Endodermal cell (in vitro differentiated cells): ENCODE measurements around the gene ANO3. TPM values are rescaled to one million over a fixed set of nuclear protein-coding genes. Genes with fewer than 3 reads are reported as not detected.

Experiments
- DNase-seq: peaks from one replicate; pipeline ENCODE4 v3.0.0-alpha.2; 2017
- H3K27ac ChIP-seq: 2 replicates; pipeline ENCODE4 v1.5.1; 2013; ENCODE audit warnings: mild to moderate bottlenecking, low read depth, low read length, moderate library complexity
- H3K27me3 ChIP-seq: 2 replicates; pipeline ENCODE4 v1.6.1; 2013; ENCODE audit warnings: mild to moderate bottlenecking, low read length, moderate library complexity; ENCODE audit not compliant: insufficient read depth, control insufficient read depth, poor library complexity, severe bottlenecking
- H3K36me3 ChIP-seq: 2 replicates; pipeline ENCODE4 v1.7.0; 2013; ENCODE audit warnings: mild to moderate bottlenecking, low read length, moderate library complexity; ENCODE audit not compliant: control insufficient read depth, insufficient read depth
- H3K4me1 ChIP-seq: one replicate; pipeline ENCODE4 v1.7.0; 2013; ENCODE audit warnings: low read length; ENCODE audit not compliant: control insufficient read depth, insufficient read depth
- H3K4me3 ChIP-seq: 2 replicates; pipeline ENCODE4 v1.5.1; 2013; ENCODE audit warnings: mild to moderate bottlenecking, low read length, moderate library complexity
- H3K9ac ChIP-seq: 2 replicates; pipeline ENCODE4 v1.6.1; 2013; ENCODE audit warnings: mild to moderate bottlenecking, low read length, moderate library complexity; ENCODE audit not compliant: poor library complexity, severe bottlenecking; ENCODE audit errors: extremely low read depth
- H3K9me3 ChIP-seq: 2 replicates; pipeline ENCODE4 v1.6.1; 2013; ENCODE audit warnings: mild to moderate bottlenecking, low read length, moderate library complexity; ENCODE audit not compliant: control insufficient read depth
- H3K27ac Mint-ChIP-seq: 2 replicates; pipeline ENCODE4 v1.8.0; 2020; ENCODE audit warnings: mixed read lengths
- H3K27me3 Mint-ChIP-seq: 2 replicates; pipeline ENCODE4 v1.8.0; 2021; ENCODE audit warnings: mild to moderate bottlenecking, mixed read lengths; ENCODE audit not compliant: insufficient read depth
- H3K36me3 Mint-ChIP-seq: 2 replicates; pipeline ENCODE4 v1.8.0; 2020; ENCODE audit warnings: low read depth, mixed read lengths
- H3K4me1 Mint-ChIP-seq: 2 replicates; pipeline ENCODE4 v1.8.0; 2020; ENCODE audit warnings: mixed read lengths
- H3K4me3 Mint-ChIP-seq: 2 replicates; pipeline ENCODE4 v1.8.0; 2020; ENCODE audit warnings: mild to moderate bottlenecking, moderate library complexity, mixed read lengths
- H3K9me3 Mint-ChIP-seq: 2 replicates; pipeline ENCODE4 v1.8.0; 2020; ENCODE audit warnings: mild to moderate bottlenecking, mixed read lengths
- CTCF ChIP-seq: fragments of 200-600 bp; sonication (generic); conservative IDR thresholded peaks from 2 replicates; pipeline ENCODE4 v1.5.0; 2021; ENCODE audit warnings: antibody characterized with exemption, mild to moderate bottlenecking
- WGBS, 2 experiments: methylation state at CpG; one replicate each; pipeline versions ENCODE4 v1.1.5 to v1.1.7; 2013; ENCODE audit warnings: missing lambda C conversion rate in 2 of 2, mixed read lengths in 1 of 2; ENCODE audit not compliant: insufficient coverage in 1 of 2, insufficient read length in 1 of 2; 5-methylcytosine and 5-hydroxymethylcytosine counted together
- total RNA-seq, 2 donors: library from RNA; stranded (reverse); fragmentation: NEBNext Ultra II Directional in 1 of 2; extraction: Animal tissue kit (Norgen Biotek cat#: 25700) in 1 of 2; gene quantifications; 2 replicates in 1 of 2; 3 replicates in 1 of 2; pipeline ENCODE4 v1.2.1, GENCODE V29; 2021

The ANO3 gene
- total RNA-seq, 2 donors from 2014 or later, result not detected

GRCh38 chr11:26477396-26477795, 145.5 kb downstream of the ANO3 start:
- Histone ChIP-seq H3K27me3 (no peaks in the 10 kb centered on the region), H3K4me3 (no peak overlapping the region), H3K36me3 (no peaks in the 10 kb centered on the region), H3K9ac (no peak overlapping the region), H3K9me3 (no peaks in the 10 kb centered on the region), H3K4me1 (peaks cover 3% of the 10 kb centered on the region), H3K27ac (no peak overlapping the region)
- Mint-ChIP-seq H3K27ac (no peak overlapping the region), H3K27me3 (no peaks in the 10 kb centered on the region), H3K9me3 (no peaks in the 10 kb centered on the region), H3K4me3 (no peak overlapping the region), H3K4me1 (peaks cover 5% of the 10 kb centered on the region), H3K36me3 (no peaks in the 10 kb centered on the region)
- no peak for DNase-seq
- WGBS, 2 experiments, result 78% methylated on average over 2 of the region's 2 CpGs; no CpG with 5 or more reads in 1 of the 2 experiments
- no peak for TF ChIP-seq CTCF

GRCh38 chr11:26478710-26479109, 146.8 kb downstream of the ANO3 start:
- Histone ChIP-seq H3K9me3 (no peaks in the 10 kb centered on the region), H3K27ac (no peak overlapping the region), H3K4me3 (no peak overlapping the region), H3K27me3 (no peaks in the 10 kb centered on the region), H3K9ac (no peak overlapping the region), H3K4me1 (no peaks in the 10 kb centered on the region), H3K36me3 (no peaks in the 10 kb centered on the region)
- WGBS, 2 experiments, result 95 to 100% methylated on average over 2 of the region's 2 CpGs
- H3K27ac Mint-ChIP-seq, result no peak overlapping the region
- no peaks in the 10 kb centered on the region for H3K36me3 Mint-ChIP-seq
- DNase-seq, result no peak
- no peaks in the 10 kb centered on the region for H3K27me3 Mint-ChIP-seq
- H3K4me3 Mint-ChIP-seq, result no peak overlapping the region
- H3K4me1 Mint-ChIP-seq, result no peaks in the 10 kb centered on the region
- no peaks in the 10 kb centered on the region for H3K9me3 Mint-ChIP-seq
- TF ChIP-seq CTCF, result no peak

GRCh38 chr11:26480041-26480440, 148.1 kb downstream of the ANO3 start:
- Mint-ChIP-seq H3K27ac (no peak overlapping the region), H3K9me3 (peaks cover 12% of the 10 kb centered on the region), H3K36me3 (no peaks in the 10 kb centered on the region), H3K4me3 (no peak overlapping the region), H3K4me1 (no peaks in the 10 kb centered on the region), H3K27me3 (no peaks in the 10 kb centered on the region)
- H3K4me1 ChIP-seq, result no peaks in the 10 kb centered on the region
- WGBS, 2 experiments, result 89% methylated on average over 3 of the region's 3 CpGs; no CpG with 5 or more reads in 1 of the 2 experiments
- H3K9ac ChIP-seq, result no peak overlapping the region
- H3K4me3 ChIP-seq, result no peak overlapping the region
- H3K9me3 ChIP-seq, result no peaks in the 10 kb centered on the region
- no peak for TF ChIP-seq CTCF
- H3K27ac ChIP-seq, result no peak overlapping the region
- H3K36me3 ChIP-seq, result no peaks in the 10 kb centered on the region
- no peaks in the 10 kb centered on the region for H3K27me3 ChIP-seq
- DNase-seq, result no peak
